T-helper 1 cell treated with Interleukin-12 subunit alpha and Interleukin-12 subunit beta and Interleukin-4 antibody, amounts not matched to agents 30 μg/mL and 1 μg/mL, for 36 hours (primary cell): ENCODE results near the gene EVPL.

Source experiments
- H3K27ac Mint-ChIP-seq: one replicate; pipeline ENCODE4 v1.8.0; 2021; ENCODE audit warnings: mild to moderate bottlenecking, mixed read lengths
- H3K27me3 Mint-ChIP-seq: one replicate; pipeline ENCODE4 v1.8.0; 2021; ENCODE audit warnings: low read depth, mixed read lengths
- H3K36me3 Mint-ChIP-seq: one replicate; pipeline ENCODE4 v1.8.0; 2021; ENCODE audit warnings: low read depth, mixed read lengths
- H3K4me1 Mint-ChIP-seq: one replicate; pipeline ENCODE4 v1.8.0; 2021; ENCODE audit warnings: low read depth, mixed read lengths
- H3K4me3 Mint-ChIP-seq: one replicate; pipeline ENCODE4 v1.8.0; 2021; ENCODE audit warnings: mild to moderate bottlenecking, moderate library complexity, mixed read lengths
- H3K9me3 Mint-ChIP-seq: one replicate; pipeline ENCODE4 v1.8.0; 2021; ENCODE audit warnings: mixed read lengths

Gene EVPL

DNA sequence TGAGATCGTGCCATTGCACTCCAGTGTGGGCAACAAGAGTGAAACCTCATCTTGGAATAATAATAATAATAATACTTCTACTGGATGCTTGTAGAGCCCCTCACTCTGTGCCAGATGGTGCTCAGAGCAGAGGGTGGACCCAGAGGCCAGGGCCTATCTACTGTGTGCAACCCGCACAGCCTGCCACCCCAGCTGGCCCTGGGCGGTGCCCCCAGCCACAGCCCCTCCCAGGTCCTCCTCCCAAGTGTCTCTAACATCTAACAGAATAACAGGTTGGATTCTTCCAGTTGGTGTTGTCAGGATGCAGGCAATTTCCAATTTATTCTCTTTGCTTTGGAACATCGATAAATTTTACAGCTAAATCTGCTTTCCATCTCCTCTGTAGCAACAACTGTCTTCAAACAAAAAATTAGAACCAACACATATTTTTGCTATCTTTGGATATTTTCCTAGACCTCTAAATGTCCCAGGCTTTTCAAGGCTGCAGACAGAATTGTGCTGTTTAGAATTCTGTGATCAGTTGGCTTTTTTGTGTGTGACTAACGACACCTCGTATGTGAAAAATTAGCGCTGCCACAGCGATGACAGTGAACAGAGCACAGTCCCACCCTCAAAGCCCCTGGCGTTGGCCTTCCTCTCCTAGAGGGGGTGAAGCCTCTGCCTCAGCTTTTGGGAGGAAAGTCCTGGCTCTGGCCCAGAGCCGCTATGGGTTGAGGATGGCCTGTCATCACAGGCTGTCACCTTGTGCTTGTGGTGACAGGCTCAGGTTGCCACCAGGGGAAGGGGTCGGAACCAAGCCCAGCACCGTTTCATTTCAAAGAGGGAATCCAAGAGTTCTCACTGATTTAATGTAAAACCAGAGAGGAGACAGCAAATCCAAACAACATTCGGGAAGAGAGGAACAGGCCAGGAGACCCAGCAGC is 7.6 kb upstream of the EVPL start:
- no peak overlapping the region for H3K4me3 Mint-ChIP-seq
- peaks cover 3% of the 10 kb centered on the region for H3K4me1 Mint-ChIP-seq
- no peaks in the 10 kb centered on the region for H3K9me3 Mint-ChIP-seq
- no peaks in the 10 kb centered on the region for H3K27me3 Mint-ChIP-seq
- H3K36me3 Mint-ChIP-seq = peaks cover 20% of the 10 kb centered on the region
- H3K27ac Mint-ChIP-seq = no peak overlapping the region

GRCh38 chr17:76033139-76033538 is 6.0 kb upstream of the EVPL start:
- Mint-ChIP-seq H3K36me3 (peaks cover 4% of the 10 kb centered on the region), H3K4me1 (peaks cover 9% of the 10 kb centered on the region), H3K9me3 (no peaks in the 10 kb centered on the region)

GRCh38 chr17:76032780-76033108 is 5.6 kb upstream of the EVPL start:
- no peaks in the 10 kb centered on the region for H3K9me3 Mint-ChIP-seq
- H3K4me1 Mint-ChIP-seq = peaks cover 9% of the 10 kb centered on the region
- H3K27me3 Mint-ChIP-seq = no peaks in the 10 kb centered on the region
- no peak overlapping the region for H3K27ac Mint-ChIP-seq
- no peak overlapping the region for H3K4me3 Mint-ChIP-seq
- peaks cover 2% of the 10 kb centered on the region for H3K36me3 Mint-ChIP-seq

More at GRCh38 chr17:76033139-76033538, 6.0 kb upstream of the EVPL start:
- Mint-ChIP-seq H3K27me3 (no peaks in the 10 kb centered on the region), H3K4me3 (no peak overlapping the region), H3K27ac (no peak overlapping the region)

DNA sequence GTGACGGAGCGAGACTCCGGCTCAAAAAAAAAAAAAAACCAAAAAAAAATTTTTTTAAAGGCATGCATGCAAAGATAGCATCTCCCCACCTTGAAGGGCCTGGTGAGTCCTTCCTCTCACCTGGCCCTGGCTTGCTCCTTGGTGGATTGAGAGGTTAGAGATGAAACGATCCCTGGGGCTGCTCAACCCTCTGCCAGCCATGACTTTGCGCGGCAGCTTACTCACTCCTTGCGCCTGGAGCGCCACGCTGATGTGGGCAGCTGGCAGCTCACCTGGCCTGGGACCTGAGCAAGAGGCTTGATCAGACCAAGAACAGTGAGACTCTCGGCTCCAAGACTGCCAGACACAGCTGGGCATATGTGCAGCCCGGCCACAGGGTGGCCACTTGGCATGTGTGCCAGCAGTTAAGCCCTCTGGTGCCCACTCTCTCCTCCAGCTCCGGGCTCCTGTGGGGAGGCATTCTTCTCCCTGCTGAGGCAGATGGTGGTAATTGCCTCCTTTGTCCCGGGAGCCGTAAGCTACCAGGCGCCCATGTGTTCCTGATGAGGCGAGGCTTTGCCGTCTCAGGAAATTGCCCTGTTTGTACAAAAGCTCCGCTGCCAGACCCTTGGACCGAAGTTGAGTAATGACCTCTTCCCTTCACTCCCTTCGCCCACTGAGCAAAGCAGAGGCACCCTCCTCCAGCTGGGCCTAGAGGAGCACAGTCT is 5.1 kb upstream of the EVPL start:
- no peak overlapping the region for H3K27ac Mint-ChIP-seq
- peaks cover 9% of the 10 kb centered on the region for H3K4me1 Mint-ChIP-seq
- no peaks in the 10 kb centered on the region for H3K27me3 Mint-ChIP-seq
- no peak overlapping the region for H3K4me3 Mint-ChIP-seq
- peaks cover 2% of the 10 kb centered on the region for H3K36me3 Mint-ChIP-seq
- H3K9me3 Mint-ChIP-seq = no peaks in the 10 kb centered on the region

- no peaks in the 10 kb centered on the region for H3K27me3 Mint-ChIP-seq
- no peak overlapping the region for H3K27ac Mint-ChIP-seq
- no peaks in the 10 kb centered on the region for H3K9me3 Mint-ChIP-seq
- peaks cover 7% of the 10 kb centered on the region for H3K4me1 Mint-ChIP-seq
- H3K4me3 Mint-ChIP-seq = no peak overlapping the region
- no peaks in the 10 kb centered on the region for H3K36me3 Mint-ChIP-seq
Measured at GRCh38 chr17:76026714-76027158, 370 bp downstream of the EVPL start.

GRCh38 chr17:76025294-76025693 is 1.8 kb downstream of the EVPL start:
- Mint-ChIP-seq H3K27ac (no peak overlapping the region), H3K36me3 (no peaks in the 10 kb centered on the region), H3K4me1 (peaks cover 7% of the 10 kb centered on the region), H3K27me3 (peaks cover under 1% of the 10 kb centered on the region), H3K4me3 (no peak overlapping the region), H3K9me3 (no peaks in the 10 kb centered on the region)

GRCh38 chr17:76024353-76024752 is 2.8 kb downstream of the EVPL start:
- H3K9me3 Mint-ChIP-seq = no peaks in the 10 kb centered on the region
- peaks cover 8% of the 10 kb centered on the region for H3K27me3 Mint-ChIP-seq
- peaks cover 2% of the 10 kb centered on the region for H3K4me1 Mint-ChIP-seq
- no peak overlapping the region for H3K27ac Mint-ChIP-seq
- no peak overlapping the region for H3K4me3 Mint-ChIP-seq
- H3K36me3 Mint-ChIP-seq = no peaks in the 10 kb centered on the region

DNA sequence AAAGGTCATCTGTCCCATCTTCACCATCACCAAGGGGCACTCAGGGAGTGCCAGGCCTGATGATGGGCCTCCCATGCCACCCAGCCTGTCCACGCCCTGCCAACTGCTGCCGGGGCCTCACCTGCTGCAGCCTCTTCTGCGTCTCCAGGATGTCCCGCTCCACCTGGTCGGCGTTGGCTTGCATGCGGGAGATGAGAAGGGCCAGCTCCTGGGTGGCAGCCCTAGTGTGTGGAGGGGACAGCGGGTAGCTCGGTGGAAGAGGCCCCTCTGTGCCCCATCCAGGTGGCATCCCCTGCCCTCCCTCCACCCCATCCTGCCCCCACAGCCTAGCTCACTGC is 3.2 kb downstream of the EVPL start:
- Mint-ChIP-seq H3K27me3 (peaks cover 8% of the 10 kb centered on the region), H3K27ac (no peak overlapping the region), H3K4me3 (no peak overlapping the region), H3K9me3 (no peaks in the 10 kb centered on the region), H3K4me1 (no peaks in the 10 kb centered on the region), H3K36me3 (no peaks in the 10 kb centered on the region)

DNA sequence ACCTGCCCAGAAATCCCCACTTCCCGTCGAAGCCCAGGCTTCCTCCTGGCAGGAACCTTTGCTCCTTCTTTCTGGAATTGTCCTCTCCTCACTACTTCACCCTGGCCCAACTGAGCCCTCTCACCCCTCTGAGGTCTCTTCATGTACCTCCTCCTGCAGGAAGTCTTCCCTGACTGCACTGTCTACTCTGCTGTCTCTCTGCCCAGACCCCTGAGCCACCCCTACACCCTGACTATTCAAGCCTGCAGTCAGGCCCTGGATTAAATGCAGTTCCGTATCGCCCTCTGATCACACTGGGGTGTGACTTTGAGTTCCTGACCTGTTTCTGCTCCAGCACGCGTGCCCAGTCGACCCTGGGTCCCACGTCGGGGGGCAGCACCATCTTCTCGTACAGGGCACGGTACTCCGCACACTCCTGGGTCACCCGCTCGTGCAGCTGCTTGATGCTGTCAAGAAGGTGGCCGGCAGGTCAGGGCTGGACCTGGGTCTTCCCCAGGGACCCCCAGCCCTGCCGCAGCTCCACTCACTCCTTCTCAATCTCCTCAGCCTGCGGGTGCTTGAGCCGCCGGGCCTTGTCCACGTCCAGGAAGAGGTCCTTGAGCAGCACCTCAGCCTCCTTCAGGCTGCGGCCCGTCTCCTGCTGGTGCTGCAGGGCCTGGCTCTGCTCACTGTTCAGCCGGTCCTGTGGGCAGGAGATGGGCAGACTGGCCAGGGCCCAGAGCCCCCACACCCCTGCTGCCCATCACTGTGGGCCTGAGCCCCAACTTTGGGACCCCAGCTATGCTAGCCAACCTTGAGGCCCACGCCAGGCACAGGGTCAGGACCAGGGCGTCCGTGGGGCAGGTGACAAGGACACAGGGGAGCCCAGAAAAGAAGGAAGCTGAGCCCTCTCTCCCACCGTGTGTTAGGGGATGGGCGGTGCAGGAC is 3.9 kb downstream of the EVPL start:
- Mint-ChIP-seq H3K9me3 (no peaks in the 10 kb centered on the region), H3K27ac (no peak overlapping the region), H3K36me3 (no peaks in the 10 kb centered on the region), H3K4me3 (no peak overlapping the region), H3K27me3 (peaks cover 8% of the 10 kb centered on the region), H3K4me1 (no peaks in the 10 kb centered on the region)

DNA sequence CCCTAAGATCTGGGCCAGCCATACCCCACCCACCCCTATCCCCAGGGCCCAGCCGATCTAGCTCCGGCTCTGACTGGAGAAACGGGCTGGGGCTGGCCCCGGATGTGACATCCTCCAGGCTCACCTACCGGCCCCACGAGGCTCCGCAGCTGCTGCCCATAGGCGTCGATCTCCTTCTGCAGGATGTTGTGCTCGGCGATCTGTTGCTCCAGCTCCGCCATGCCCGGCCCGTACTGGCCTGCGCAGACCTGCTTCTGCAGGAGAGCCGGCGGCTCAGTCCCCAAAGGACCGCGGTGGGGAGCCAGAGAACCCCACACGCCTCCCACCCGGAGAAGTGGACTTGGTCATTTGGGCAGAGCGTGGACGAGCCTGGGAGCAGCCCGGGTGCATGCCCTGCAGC is 4.8 kb downstream of the EVPL start:
- Mint-ChIP-seq H3K36me3 (no peaks in the 10 kb centered on the region), H3K4me1 (no peaks in the 10 kb centered on the region), H3K4me3 (no peak overlapping the region), H3K27me3 (peaks cover 8% of the 10 kb centered on the region), H3K27ac (no peak overlapping the region), H3K9me3 (no peaks in the 10 kb centered on the region)

- Mint-ChIP-seq H3K36me3 (no peaks in the 10 kb centered on the region), H3K4me3 (no peak overlapping the region), H3K27me3 (peaks cover 8% of the 10 kb centered on the region), H3K4me1 (no peaks in the 10 kb centered on the region), H3K9me3 (no peaks in the 10 kb centered on the region), H3K27ac (no peak overlapping the region)
Measured at GRCh38 chr17:76019833-76020467, 7.2 kb downstream of the EVPL start.

DNA sequence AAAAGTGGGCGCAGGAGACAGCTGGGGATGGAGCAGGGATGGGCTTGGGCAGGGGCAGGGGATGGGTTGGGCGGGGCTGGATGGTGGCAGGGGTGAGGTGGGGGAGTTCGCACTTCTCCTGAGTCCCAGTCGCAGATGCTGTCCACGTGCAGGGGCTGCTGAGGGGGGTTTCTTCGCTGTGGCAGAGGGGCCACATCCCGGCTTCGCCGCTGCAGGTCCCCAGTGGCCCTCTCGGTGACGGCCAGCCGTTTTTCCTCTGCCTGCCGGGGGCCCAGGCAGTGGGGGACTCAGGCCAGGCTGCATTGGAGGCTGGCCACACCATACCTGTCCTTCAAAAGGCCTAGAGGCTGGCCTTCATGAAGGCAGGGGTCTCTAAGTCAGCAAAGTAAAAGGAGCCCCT is 8.3 kb downstream of the EVPL start:
- Mint-ChIP-seq H3K4me3 (no peak overlapping the region), H3K36me3 (no peaks in the 10 kb centered on the region), H3K9me3 (no peaks in the 10 kb centered on the region), H3K4me1 (peaks cover 2% of the 10 kb centered on the region), H3K27ac (no peak overlapping the region), H3K27me3 (peaks cover 8% of the 10 kb centered on the region)

DNA sequence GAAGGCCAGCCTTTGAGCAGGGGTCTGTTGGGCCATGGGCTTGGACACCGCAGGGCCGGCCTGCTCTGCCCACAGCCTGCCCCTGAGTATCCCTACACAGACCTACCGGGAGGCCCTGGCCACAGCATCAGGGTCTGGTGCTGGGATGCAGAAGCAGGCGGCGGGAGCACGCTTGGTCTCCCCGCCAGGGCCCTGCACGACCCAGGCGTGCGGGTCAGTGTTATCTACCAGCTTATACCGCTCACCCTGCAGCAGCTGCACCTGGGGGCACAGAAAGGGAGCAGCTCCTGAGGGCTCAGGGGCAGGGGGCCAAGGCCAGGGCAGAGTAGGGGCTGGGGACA is 8.8 kb downstream of the EVPL start:
- H3K9me3 Mint-ChIP-seq = no peaks in the 10 kb centered on the region
- H3K27me3 Mint-ChIP-seq = peaks cover 8% of the 10 kb centered on the region
- no peak overlapping the region for H3K27ac Mint-ChIP-seq
- H3K36me3 Mint-ChIP-seq = no peaks in the 10 kb centered on the region
- peaks cover 2% of the 10 kb centered on the region for H3K4me1 Mint-ChIP-seq
- H3K4me3 Mint-ChIP-seq = no peak overlapping the region
